ENCODE measurements around the gene GGN.

- TF ChIP-seq EP300 (IDR thresholded peaks at IDR 0.05; ENCODE audit: borderline replicate concordance in 1 of 2, low read depth in 1 of 2, low read length in 1 of 2) (no peak), EZH2phosphoT487 (IDR thresholded peaks at IDR 0.05; ENCODE audit: borderline replicate concordance, low read depth) (no peak), FOXM1 (IDR thresholded peaks at IDR 0.05; ENCODE audit: low read depth) (no peak), CHD2 (IDR thresholded peaks at IDR 0.05; ENCODE audit: low read length, partially characterized antibody) (no peak)
These were observed 6.7 kb upstream of the GGN start for GRCh38 chr19:38394488-38394887.

All from SK-N-SH (cell line).